Stimulated activated CD8-positive, alpha-beta memory T cell treated with anti-CD3 and anti-CD28 coated beads, Interleukin-7, amount 100 ng/mL, for 4 hours (primary cell): ENCODE results near the gene ZNF750.

ENCODE experiments used
- DNase-seq, 2 donors: peaks; one replicate each; pipeline ENCODE4 v3.0.0-alpha.2; 2020; ENCODE audit warnings: low read depth in 2 of 2

ZNF750 gene

DNA sequence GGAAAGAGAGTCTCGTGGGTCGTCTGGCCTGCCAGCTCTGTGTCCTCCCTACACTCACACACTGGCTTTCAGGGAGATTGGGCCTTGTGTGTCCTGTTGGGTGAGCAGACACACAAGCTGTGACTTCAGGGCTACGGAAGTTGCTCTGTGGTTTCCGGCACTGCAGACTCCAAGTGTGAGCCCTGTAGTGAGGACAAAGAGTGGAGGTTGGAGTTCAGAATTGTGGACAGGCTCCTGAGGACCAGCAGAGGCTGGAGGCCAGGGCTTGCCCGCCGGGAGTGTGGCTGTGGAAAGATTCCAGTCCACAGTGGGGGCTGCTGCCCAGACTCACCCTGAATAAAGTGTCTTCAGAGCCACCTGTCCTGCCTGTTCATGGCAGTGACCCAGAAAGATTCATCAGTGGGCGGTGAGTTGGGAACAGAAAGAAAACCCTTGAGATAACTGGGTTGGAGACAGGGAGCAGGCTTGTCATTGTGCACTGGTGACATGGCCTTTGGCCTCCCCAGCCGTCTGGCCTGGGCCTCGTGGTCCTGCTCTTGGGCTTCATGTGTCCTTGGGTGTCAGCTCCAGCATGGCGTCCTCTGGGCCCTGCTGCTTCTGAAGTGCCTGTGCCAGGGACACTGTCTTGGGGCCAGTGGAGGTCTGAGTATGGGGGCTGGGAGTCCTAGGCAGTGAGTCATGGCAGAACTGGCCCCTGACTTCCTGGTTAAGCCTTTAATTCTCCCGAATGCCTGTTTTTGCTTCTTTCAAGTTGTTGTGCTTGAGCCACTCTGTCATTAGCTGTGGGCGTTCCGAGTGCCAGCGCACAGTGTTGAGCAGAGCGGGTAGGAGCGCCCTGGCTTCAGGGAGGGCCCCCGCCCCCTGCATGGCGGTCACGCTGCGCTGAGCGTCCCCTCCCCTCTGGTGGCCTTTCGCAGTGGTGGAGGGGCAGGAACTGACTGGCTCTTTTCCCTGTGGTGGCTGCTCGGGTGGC is 19.9 kb upstream of the ZNF750 start:
- peak in 1 of 2 donors; percentile 54 for DNase-seq

DNA sequence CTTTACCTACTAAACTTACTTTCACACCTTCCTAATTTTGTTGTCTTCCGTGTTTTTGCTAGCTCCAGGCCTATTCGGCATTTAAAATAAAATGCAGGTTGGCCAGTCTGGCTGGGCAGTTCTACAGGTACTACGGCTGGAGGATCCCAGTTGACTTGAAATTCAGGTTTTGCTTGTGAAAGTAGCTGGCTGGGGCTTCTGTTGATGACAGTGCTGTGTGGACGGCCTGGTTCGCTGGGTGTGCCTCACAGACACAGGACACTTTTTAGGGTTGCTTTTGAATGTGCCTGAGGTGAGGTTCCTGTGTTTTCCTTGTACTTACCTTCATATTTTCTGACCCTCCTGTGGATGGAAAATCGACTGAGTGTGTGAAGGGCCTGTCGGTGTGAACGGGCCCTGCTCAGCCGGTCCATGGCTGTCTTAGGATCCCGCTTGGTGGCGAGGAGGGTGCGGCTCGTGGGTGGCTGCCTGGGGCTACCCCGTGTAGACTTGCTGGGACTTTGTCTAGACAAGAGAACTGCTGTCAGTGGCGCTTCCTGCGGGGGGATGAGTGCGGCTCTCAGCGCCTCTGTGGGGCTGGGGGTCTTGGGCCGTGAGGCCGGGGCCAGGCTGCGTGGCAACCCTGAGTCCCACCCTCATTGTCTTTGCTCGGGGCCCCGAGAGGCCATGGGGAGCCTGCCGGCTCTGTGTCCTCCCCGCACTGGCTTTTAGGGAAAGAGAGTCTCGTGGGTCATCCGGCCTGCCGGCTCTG is 18.7 kb upstream of the ZNF750 start:
- DNase-seq, result peak in 1 of 2 donors; percentile 21

DNA sequence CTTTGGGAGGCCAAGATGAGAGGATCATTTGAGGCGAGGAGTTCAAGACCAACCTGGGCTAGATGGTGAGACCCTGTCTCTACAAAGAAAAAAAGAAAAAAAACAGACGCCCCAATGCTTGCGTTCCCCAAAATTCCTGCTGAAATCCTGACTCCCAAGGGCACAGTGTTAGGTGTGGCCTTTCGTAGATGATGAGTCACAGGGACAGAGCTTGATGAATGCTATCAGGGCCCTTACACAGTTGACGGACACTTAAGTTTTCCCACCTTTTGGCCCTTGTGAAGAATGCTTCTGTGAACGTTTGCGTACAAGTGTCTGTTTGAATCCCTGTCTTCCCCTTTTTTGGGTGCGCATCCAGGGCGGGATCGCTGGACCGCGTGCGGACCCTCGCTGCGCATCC is 16.5 kb upstream of the ZNF750 start:
- no peak for DNase-seq

GRCh38 chr17:82854226-82854625 is 14.4 kb upstream of the ZNF750 start:
- DNase-seq, result no peak

- no peak for DNase-seq
These were observed 11.6 kb upstream of the ZNF750 start for GRCh38 chr17:82851381-82851780.

GRCh38 chr17:82849076-82849945 is 9.5 kb upstream of the ZNF750 start:
- DNase-seq, result no peak

GRCh38 chr17:82848022-82848592 is 8.3 kb upstream of the ZNF750 start:
- peak; percentile 29 to 49 for DNase-seq

DNA sequence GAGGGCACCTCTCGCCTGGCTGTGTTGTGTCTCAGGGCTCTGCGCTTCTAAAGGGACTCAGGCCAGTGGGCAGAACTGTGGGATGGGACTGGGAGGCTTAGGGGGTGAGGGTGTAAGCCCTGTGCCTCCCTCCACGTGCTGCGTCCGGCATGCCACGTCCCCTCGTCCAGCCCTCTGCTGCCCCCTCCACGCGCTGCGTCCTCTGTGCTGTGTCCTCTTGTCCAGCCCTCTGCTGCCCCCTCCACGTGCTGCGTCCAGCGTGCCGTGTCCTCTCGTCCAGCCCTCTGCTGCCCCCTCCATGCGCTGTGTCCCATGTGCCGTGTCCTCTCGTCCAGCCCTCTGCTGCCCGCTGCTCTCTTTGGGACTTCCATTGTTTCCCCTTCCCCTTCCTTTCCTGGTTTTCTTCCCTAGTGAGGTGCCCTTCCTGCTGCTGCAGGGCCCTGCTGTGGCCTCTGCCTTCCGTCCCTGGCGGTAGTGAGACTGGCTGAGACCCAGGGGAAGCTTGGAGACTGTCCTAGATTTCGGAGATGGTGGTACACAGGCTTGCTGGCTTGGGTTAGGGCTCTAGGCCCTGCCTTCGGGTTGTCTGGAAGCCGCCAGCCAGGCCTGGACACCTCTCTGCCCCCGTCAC is 6.4 kb upstream of the ZNF750 start:
- DNase-seq, result no peak

- no peak for DNase-seq
These were observed 5.5 kb upstream of the ZNF750 start for GRCh38 chr17:82845163-82845807.

- no peak for DNase-seq
These were observed 5.0 kb upstream of the ZNF750 start for GRCh38 chr17:82844796-82845162.

- DNase-seq, result no peak
These were observed 4.3 kb upstream of the ZNF750 start for GRCh38 chr17:82843904-82844680.

DNA sequence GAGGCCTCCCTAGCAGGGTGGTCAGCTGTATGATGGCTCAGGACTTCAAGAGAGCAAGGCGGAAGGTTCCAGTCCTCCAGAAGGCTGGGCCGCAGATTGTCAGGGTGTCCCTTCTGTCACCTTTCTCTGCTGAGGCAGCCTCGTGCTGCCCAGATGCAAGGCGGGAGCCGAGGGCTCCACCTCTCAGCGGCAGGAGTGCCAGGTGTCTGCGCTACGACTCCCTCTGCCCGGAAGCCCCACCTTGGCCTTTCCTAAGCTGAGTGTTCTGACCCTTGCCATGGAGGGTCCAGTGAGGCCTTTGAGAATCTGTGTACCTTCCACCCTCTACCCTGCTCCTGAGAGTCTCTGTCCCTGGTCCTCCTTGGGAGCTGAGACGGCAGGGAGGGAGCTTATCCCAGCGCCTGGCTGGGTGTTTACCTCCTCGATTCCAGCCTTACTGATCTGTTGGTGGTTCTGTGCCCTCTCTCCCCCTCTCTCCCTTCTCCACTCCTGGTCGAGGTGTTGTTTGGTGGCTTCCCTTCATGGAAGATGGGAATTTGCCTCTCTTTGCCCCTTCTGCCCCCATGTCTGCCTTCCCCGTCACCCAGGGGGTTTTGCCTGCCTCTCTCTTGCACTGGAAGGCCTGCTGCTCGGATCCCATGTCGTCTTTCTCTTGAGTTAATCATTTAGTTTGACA is 2.2 kb upstream of the ZNF750 start:
- DNase-seq, result no peak

DNA sequence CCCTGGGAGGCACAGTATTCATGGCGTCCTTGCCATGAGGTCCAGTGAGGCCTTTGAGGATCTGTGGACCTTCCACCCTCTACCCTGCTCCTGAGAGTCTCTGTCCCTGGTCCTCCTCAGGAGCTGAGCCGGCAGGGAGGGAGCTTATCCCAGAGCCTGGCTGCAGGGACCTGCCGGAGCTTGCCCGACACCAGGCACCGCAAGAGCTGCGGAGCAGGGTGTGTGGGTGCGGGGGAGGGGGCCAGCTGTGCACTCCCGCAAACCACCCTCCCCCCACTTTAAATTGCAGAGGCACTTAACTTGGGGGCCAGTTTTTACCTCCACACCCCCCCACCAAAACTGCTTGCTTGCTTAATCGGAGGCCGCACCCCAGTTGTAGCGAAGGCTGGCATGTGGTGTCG is 609 bp upstream of the ZNF750 start:
- DNase-seq, result no peak

DNA sequence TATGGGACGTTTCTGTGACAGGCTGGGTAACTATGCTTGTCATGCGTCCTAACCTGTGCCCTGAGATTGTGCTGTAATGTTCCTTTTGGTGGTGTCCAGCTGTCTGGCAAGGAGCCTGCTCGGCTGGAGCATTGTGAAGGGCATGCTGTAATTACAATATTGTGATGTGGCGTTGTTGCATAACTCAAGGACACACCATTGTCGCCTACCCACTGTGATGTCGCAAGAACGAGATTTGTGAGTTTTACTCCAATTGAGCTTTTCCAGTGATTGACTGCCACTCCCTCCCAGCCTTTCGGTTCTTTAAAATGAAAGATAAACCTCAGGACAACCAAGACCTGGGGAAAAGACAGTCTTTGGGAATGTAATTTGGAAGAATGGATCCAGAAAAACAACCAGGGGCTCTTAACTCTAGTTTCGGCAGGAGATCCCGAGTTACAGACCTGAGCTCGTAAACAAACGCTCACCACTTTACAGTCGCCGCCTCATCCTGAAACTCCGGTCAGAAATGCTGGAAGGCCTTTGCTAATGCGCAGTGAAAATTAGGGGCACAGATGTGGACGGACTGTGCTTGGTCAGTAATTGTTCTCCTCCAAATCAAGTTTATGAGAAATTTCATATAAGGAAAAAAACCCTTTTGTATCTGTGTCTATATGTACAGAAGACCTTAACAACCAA is 1.3 kb downstream of the ZNF750 start:
- no peak for DNase-seq

DNA sequence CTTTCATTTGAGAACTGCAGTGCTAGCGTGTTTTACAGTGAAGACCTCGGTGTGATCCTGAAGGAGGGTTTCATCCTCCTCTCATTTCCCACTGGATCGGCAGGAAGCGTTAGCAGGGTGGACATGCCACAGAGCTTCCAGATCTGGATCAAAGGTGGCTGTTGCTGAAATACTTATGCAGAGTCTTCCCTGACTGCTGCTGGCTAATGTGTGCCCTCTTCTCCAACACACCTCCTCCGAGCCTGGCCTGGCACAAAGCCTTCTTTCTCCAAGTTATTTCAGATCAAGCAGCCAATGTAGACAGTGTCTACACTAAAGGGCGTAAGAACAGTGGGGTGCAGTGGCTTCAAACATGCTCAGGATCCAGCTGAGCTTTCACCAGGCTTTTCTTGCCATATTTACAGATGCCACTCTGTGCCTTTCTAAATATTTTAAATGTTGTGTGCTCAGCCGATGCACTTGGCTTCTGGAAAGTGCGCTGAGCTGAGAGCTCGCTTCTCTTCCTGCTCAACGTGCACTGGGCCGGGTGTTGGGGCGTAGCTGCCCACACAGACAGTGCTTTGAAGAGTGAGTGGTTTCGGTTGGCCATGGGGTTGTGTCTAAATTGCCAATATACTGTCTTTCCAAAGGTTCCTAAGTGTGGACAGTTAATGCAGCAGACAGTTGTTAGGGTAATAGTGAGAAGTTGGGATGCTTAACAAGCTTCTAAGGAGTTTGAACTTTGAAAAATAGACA is 2.1 kb downstream of the ZNF750 start:
- DNase-seq, result no peak

GRCh38 chr17:82836823-82837357 is 2.9 kb downstream of the ZNF750 start:
- no peak for DNase-seq

- no peak for DNase-seq
These were observed 3.9 kb downstream of the ZNF750 start for GRCh38 chr17:82835766-82836512.
